NT2/D1 (cell line): ENCODE measurements around the gene TOM1.

Experiments used
- SUZ12 ChIP-seq: IDR thresholded peaks from 2 replicates; pipeline ENCODE4 v1.6.1; 2011; ENCODE audit not compliant: insufficient read length, insufficient read depth; ENCODE audit errors: extremely low read depth
- ZNF274 ChIP-seq: IDR thresholded peaks from 2 replicates; pipeline ENCODE4 v1.6.1; 2011; ENCODE audit warnings: mild to moderate bottlenecking, low read depth, low read length

GRCh38 chr22:35324067-35324466 lies 24.4 kb downstream of the TOM1 start:
- TF ChIP-seq ZNF274 (no peak), SUZ12 (no peak)
